ENCODE measurements around the gene TMEM132C.

Gene TMEM132C

DNA sequence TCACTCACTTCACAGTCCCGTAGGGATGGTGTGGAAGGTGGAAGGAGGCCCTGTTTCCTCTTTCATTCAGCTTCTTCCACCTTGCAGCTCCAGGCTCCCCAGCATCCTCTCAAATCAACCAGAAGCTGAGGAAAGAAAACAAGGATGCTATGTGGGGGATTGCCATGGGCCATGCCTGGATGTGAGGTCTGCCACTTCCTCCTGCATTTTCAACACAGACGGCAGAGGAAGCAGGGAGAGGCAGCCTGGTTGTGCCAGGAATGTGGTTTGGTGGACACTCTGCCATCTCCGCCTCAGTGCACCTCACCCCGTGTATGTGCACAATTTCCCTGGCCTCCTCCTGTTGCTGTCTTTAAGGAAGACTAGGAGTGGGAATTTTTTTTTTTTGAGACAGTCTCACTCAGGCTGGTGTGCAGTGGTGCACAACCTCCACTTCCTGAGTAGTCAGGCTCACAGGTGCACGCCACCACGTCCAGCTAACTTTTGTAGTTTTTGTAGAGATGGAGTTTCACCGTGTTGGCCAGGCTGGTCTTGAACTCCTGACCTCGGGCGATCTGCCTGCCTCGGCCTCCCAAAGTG, 457.6 kb downstream of the TMEM132C start:
- Histone ChIP-seq H3K4me3 (replicated peaks; ENCODE audit: insufficient read depth, low read length) (no peak overlapping the region), H3K27me3 (ENCODE audit: insufficient read depth, poor library complexity, severe bottlenecking) (no peaks in the 10 kb centered on the region), H3K27ac (replicated peaks) (no peak overlapping the region)
- DNase-seq (ENCODE audit: low read depth in 1 of 2, low spot score in 1 of 2), result no peak
- TF ChIP-seq, protein P1, sequence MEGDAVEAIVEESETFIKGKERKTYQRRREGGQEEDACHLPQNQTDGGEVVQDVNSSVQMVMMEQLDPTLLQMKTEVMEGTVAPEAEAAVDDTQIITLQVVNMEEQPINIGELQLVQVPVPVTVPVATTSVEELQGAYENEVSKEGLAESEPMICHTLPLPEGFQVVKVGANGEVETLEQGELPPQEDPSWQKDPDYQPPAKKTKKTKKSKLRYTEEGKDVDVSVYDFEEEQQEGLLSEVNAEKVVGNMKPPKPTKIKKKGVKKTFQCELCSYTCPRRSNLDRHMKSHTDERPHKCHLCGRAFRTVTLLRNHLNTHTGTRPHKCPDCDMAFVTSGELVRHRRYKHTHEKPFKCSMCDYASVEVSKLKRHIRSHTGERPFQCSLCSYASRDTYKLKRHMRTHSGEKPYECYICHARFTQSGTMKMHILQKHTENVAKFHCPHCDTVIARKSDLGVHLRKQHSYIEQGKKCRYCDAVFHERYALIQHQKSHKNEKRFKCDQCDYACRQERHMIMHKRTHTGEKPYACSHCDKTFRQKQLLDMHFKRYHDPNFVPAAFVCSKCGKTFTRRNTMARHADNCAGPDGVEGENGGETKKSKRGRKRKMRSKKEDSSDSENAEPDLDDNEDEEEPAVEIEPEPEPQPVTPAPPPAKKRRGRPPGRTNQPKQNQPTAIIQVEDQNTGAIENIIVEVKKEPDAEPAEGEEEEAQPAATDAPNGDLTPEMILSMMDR (IDR thresholded peaks at IDR 0.05; ENCODE audit: insufficient read depth, low read length), result no peak
- TF ChIP-seq, protein P2, sequence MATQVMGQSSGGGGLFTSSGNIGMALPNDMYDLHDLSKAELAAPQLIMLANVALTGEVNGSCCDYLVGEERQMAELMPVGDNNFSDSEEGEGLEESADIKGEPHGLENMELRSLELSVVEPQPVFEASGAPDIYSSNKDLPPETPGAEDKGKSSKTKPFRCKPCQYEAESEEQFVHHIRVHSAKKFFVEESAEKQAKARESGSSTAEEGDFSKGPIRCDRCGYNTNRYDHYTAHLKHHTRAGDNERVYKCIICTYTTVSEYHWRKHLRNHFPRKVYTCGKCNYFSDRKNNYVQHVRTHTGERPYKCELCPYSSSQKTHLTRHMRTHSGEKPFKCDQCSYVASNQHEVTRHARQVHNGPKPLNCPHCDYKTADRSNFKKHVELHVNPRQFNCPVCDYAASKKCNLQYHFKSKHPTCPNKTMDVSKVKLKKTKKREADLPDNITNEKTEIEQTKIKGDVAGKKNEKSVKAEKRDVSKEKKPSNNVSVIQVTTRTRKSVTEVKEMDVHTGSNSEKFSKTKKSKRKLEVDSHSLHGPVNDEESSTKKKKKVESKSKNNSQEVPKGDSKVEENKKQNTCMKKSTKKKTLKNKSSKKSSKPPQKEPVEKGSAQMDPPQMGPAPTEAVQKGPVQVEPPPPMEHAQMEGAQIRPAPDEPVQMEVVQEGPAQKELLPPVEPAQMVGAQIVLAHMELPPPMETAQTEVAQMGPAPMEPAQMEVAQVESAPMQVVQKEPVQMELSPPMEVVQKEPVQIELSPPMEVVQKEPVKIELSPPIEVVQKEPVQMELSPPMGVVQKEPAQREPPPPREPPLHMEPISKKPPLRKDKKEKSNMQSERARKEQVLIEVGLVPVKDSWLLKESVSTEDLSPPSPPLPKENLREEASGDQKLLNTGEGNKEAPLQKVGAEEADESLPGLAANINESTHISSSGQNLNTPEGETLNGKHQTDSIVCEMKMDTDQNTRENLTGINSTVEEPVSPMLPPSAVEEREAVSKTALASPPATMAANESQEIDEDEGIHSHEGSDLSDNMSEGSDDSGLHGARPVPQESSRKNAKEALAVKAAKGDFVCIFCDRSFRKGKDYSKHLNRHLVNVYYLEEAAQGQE (IDR thresholded peaks at IDR 0.05; ENCODE audit: insufficient replicate concordance, low read depth), result no peak
- TF ChIP-seq GABPA (IDR thresholded peaks at IDR 0.05; ENCODE audit: low read depth) (no peak), POLR2AphosphoS5 (IDR thresholded peaks at IDR 0.05; ENCODE audit: low read depth) (no peak), SPI1 (IDR thresholded peaks at IDR 0.05; ENCODE audit: borderline replicate concordance, low read depth) (no peak)

DNA sequence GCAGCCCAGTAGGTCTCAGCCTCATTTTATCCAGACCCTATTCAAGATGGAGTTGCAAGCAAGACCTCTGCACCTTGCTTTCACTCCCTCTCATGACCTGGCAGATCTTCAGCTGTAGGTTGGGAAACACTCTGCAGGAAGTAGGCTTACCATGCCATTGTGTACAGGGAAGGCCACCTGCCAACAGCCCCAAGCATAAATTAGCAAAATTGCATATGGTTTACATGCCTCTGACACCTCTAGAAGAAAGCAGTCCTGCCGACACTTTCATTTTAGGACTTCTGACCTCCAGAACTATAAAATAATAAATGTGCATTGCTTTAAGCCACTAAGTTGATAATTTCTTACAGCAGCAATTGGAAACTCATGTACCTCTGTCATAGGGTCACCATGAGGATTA, 459.9 kb downstream of the TMEM132C start:
- Histone ChIP-seq H3K27ac (replicated peaks) (no peak overlapping the region), H3K4me3 (replicated peaks; ENCODE audit: insufficient read depth, low read length) (no peak overlapping the region), H3K27me3 (ENCODE audit: insufficient read depth, poor library complexity, severe bottlenecking) (no peaks in the 10 kb centered on the region)
- no peak for TF ChIP-seq SPI1 (IDR thresholded peaks at IDR 0.05; ENCODE audit: borderline replicate concordance, low read depth)
- TF ChIP-seq, protein P2 (IDR thresholded peaks at IDR 0.05; ENCODE audit: insufficient replicate concordance, low read depth), result no peak
- no peak for TF ChIP-seq GABPA (IDR thresholded peaks at IDR 0.05; ENCODE audit: low read depth)
- TF ChIP-seq, protein P1 (IDR thresholded peaks at IDR 0.05; ENCODE audit: insufficient read depth, low read length), result no peak
- no peak for TF ChIP-seq POLR2AphosphoS5 (IDR thresholded peaks at IDR 0.05; ENCODE audit: low read depth)
- DNase-seq (ENCODE audit: low read depth in 1 of 2, low spot score in 1 of 2), result no peak

DNA sequence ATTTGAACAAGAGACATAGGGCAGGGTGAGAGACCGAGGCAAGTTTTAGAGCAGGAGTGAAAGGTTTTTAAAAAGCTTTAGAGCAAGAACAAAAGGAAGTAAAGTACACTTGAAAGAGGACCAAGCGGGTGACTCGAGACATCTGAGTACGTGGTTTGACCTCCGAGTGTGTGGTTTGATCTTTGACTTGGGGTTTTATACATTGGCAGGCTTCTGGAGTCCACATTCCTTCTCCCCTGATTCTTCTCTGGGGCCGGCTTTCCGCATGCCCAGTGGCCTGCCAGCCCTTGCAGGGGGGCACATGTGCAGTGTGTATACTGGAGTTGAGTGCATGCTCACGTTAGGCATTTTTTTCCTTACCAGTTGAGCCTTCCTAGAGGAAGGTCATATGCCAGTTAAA, 460.5 kb downstream of the TMEM132C start:
- DNase-seq (ENCODE audit: low read depth in 1 of 2, low spot score in 1 of 2), result no peak
- no peak overlapping the region for H3K27ac ChIP-seq (replicated peaks)
- TF ChIP-seq POLR2AphosphoS5 (IDR thresholded peaks at IDR 0.05; ENCODE audit: low read depth) (no peak), GABPA (IDR thresholded peaks at IDR 0.05; ENCODE audit: low read depth) (no peak), SPI1 (IDR thresholded peaks at IDR 0.05; ENCODE audit: borderline replicate concordance, low read depth) (no peak)
- TF ChIP-seq, protein P1 (IDR thresholded peaks at IDR 0.05; ENCODE audit: insufficient read depth, low read length), result no peak
- TF ChIP-seq, protein P2 (IDR thresholded peaks at IDR 0.05; ENCODE audit: insufficient replicate concordance, low read depth), result no peak
- no peak overlapping the region for H3K4me3 ChIP-seq (replicated peaks; ENCODE audit: insufficient read depth, low read length)
- no peaks in the 10 kb centered on the region for H3K27me3 ChIP-seq (ENCODE audit: insufficient read depth, poor library complexity, severe bottlenecking)

Data from HL-60 (cell line).